ENCODE measurements around the gene PEX3. TPM values are rescaled to one million over a fixed set of nuclear protein-coding genes. Genes with fewer than 3 reads are reported as not detected.

The PEX3 gene
- total RNA-seq, 1 experiment from 2014 or later: 17.9 TPM

DNA sequence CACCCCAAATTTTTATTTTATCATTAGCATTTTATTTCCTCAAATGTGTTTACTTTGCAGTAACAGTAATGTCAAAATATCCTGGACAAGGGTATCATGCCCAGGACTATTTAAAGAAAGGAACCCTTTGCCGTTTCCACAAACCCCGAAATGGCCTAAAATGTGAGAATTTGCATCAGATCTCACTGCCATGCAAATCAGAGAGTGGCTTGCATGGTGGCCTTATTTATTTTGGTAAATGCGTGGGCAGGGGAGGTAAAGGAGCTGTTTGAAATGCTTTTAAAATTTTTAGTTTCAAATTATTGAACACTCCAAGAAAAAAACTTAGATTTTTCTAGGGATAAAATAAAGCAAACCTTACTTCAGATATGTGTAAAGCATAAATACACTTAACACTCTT is 43.9 kb upstream of the PEX3 start:
- H3K27me3 Mint-ChIP-seq (ENCODE audit: low read depth): no peaks in the 10 kb centered on the region
- H3K4ac ChIP-seq (ENCODE audit: low read depth, low read length): no peak overlapping the region
- no peak overlapping the region for H2BK20ac ChIP-seq (ENCODE audit: low read depth, low read length, poor library complexity, severe bottlenecking)
- H3K23me2 ChIP-seq (ENCODE audit: insufficient read length, low read depth, low read length, poor library complexity, severe bottlenecking): no peaks in the 10 kb centered on the region
- H3K9me3 ChIP-seq (ENCODE audit: control insufficient read depth, low read depth, low read length): no peaks in the 10 kb centered on the region
- H3K27ac Mint-ChIP-seq: no peak overlapping the region
- H2BK5ac ChIP-seq (ENCODE audit: insufficient read length, low read length): no peak overlapping the region
- no CpG with 5 or more reads among the region's 3 CpGs for WGBS (ENCODE audit: extremely low coverage, insufficient read length, low lambda C conversion rate)
- no peaks in the 10 kb centered on the region; the same call in 1 of the 2 replicates for H3K4me1 ChIP-seq (ENCODE audit: insufficient read depth, low read length)
- H4K20me1 ChIP-seq (ENCODE audit: control insufficient read depth, insufficient read depth, insufficient read length): no peaks in the 10 kb centered on the region
- no peak overlapping the region for H4K8ac ChIP-seq (replicated peaks; ENCODE audit: insufficient read length, low read depth, low read length)
- no peak overlapping the region for H3K23ac ChIP-seq (ENCODE audit: insufficient read length, low read depth, low read length)
- H2BK15ac ChIP-seq (ENCODE audit: low read depth, low read length): no peak overlapping the region
- no peaks in the 10 kb centered on the region for H3K36me3 Mint-ChIP-seq (ENCODE audit: insufficient read depth in 1 of 3, low read depth in 3 of 3)
- H3K4me1 Mint-ChIP-seq: peaks cover 17 to 27% of the 10 kb centered on the region in 2 experiments
- H3K27ac ChIP-seq (ENCODE audit: insufficient read length, low read depth, low read length): no peak overlapping the region
- no peaks in the 10 kb centered on the region for H3K27me3 ChIP-seq (ENCODE audit: insufficient read depth, low read length)
- no peak overlapping the region for H2AFZ ChIP-seq (ENCODE audit: low read length)
- no peak overlapping the region for H2AK5ac ChIP-seq (ENCODE audit: insufficient read length, low read length)
- H3K18ac ChIP-seq (ENCODE audit: insufficient read length, low read depth, low read length): no peak overlapping the region
- H2BK12ac ChIP-seq (ENCODE audit: insufficient read length, low read depth, low read length): no peak overlapping the region
- H3K9ac ChIP-seq (ENCODE audit: extremely low read depth, insufficient read length, low read length): no peak overlapping the region
- TF ChIP-seq, protein P1, sequence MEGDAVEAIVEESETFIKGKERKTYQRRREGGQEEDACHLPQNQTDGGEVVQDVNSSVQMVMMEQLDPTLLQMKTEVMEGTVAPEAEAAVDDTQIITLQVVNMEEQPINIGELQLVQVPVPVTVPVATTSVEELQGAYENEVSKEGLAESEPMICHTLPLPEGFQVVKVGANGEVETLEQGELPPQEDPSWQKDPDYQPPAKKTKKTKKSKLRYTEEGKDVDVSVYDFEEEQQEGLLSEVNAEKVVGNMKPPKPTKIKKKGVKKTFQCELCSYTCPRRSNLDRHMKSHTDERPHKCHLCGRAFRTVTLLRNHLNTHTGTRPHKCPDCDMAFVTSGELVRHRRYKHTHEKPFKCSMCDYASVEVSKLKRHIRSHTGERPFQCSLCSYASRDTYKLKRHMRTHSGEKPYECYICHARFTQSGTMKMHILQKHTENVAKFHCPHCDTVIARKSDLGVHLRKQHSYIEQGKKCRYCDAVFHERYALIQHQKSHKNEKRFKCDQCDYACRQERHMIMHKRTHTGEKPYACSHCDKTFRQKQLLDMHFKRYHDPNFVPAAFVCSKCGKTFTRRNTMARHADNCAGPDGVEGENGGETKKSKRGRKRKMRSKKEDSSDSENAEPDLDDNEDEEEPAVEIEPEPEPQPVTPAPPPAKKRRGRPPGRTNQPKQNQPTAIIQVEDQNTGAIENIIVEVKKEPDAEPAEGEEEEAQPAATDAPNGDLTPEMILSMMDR (conservative IDR thresholded peaks at IDR 0.05): no peak
- no peak overlapping the region for H3K4me3 Mint-ChIP-seq
- H3K56ac ChIP-seq (ENCODE audit: insufficient read length, low read depth, low read length): no peak overlapping the region
- no peak overlapping the region for H3K14ac ChIP-seq (ENCODE audit: insufficient read depth, low read length)
- H4K91ac ChIP-seq (ENCODE audit: insufficient read length, low read depth, low read length): no peak overlapping the region
- H3K9me3 Mint-ChIP-seq: no peaks in the 10 kb centered on the region
- H2BK120ac ChIP-seq (ENCODE audit: low read depth, low read length, poor library complexity, severe bottlenecking): no peak overlapping the region
- no peak overlapping the region for H3K4me2 ChIP-seq (ENCODE audit: insufficient read depth, insufficient read length, low read length)
- no peaks in the 10 kb centered on the region for H3K79me2 ChIP-seq (ENCODE audit: insufficient read depth, low read length)
- no peaks in the 10 kb centered on the region for H3K79me1 ChIP-seq (ENCODE audit: insufficient read depth, low read depth, low read length, poor library complexity, severe bottlenecking)
- DNase-seq: no peak
- H3T11ph ChIP-seq (ENCODE audit: low read length): no peak overlapping the region
- no peak overlapping the region for H4K5ac ChIP-seq (ENCODE audit: insufficient read length, low read depth, low read length)
